Mucosa of descending colon (tissue), 3 donors: ENCODE measurements around the gene TVP23C. TPM values are rescaled to one million over a fixed set of nuclear protein-coding genes. Genes with fewer than 3 reads are reported as not detected.

Experiments
- ATAC-seq: fragments of 200-7000 bp; cut with Tn5 transposase; one replicate; pipeline ENCODE4 v1.9.1; 2020; ENCODE audit warnings: mild to moderate bottlenecking, moderate library complexity
- DNase-seq, 3 donors: peaks; one replicate each; pipeline ENCODE4 v3.0.0-alpha.2; 2020
- H3K36me3 ChIP-seq: fragments of 200-600 bp; one replicate; pipeline ENCODE4 v1.8.0; 2021; ENCODE audit warnings: low read depth, mild to moderate bottlenecking
- H3K4me1 ChIP-seq: fragments of 200-600 bp; one replicate; pipeline ENCODE4 v1.8.0; 2021; ENCODE audit warnings: low read depth, mild to moderate bottlenecking
- H3K4me3 ChIP-seq: fragments of 200-600 bp; one replicate; pipeline ENCODE4 v1.8.0; 2021; ENCODE audit warnings: mild to moderate bottlenecking
- H3K9me3 ChIP-seq: fragments of 200-600 bp; one replicate; pipeline ENCODE4 v1.8.0; 2021; ENCODE audit warnings: mild to moderate bottlenecking
- CTCF ChIP-seq: fragments of 200-600 bp; IDR thresholded peaks from one replicate; pipeline ENCODE4 v1.8.0; 2022; ENCODE audit warnings: antibody characterized with exemption, mild to moderate bottlenecking
- intact Hi-C, 2 donors: fragments of 100-400 bp; cut with DNase I in 1 of 2; cut with micrococcal nuclease in 1 of 2; formaldehyde crosslinking; loops; one replicate each; pipeline versions ENCODE4 v1.11.0 to v1.11.1; 2022; cut with DNase I, micrococcal nuclease
- total RNA-seq, 3 donors: library from RNA; stranded (reverse); fragmentation: NEBNext Ultra II Directional in 2 of 3; extraction: Animal tissue kit (Norgen Biotek cat#: 25700) in 2 of 3; gene quantifications; one replicate each; pipeline versions ENCODE4 v1.2.1 to v1.2.4, GENCODE V29; 2021 to 2023
- donor health status: DM: no; HTN: no; CAD: no; lungs with moderate emphysema.
- donor health status: DM: no; HTN: no; CAD: no.
- donor health status: DM: no; HTN: yes; CAD: no.

TVP23C gene
- total RNA-seq, 3 donors from 2014 or later: 9.7 to 25.0 (median 14.0) TPM

DNA sequence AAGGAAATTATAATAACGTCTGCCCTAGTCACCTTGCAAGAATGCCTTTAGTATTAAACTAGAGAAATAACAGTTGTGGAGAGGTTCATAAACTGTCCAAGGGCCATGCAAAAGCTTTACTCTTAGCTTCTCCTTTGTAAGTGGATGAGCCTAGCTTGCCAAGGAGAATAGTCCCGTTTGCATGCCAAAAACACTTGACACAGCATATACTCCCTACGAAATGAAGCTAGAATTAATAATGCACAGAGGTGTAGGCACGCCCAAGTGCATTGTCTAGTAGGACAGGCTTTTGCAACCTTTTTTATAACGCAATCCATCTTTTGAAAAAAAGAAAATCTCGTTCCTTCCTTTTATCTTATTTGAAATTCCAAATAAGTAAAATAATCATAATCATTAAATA is 83.1 kb downstream of the TVP23C start:
- ATAC-seq: no peak

GRCh38 chr17:15479703-15480102 is 83.6 kb downstream of the TVP23C start:
- no peak for TF ChIP-seq CTCF
- DNase-seq (no peak), ATAC-seq (peak; percentile 49)

More for the DNA sequence above, 83.1 kb downstream of the TVP23C start:
- no peaks in the 10 kb centered on the region for H3K36me3 ChIP-seq
- H3K9me3 ChIP-seq: no peaks in the 10 kb centered on the region
- no peak overlapping the region for H3K4me3 ChIP-seq
- no peak for TF ChIP-seq CTCF
- DNase-seq: no peak
- intact Hi-C loops: no loop called here
- no peaks in the 10 kb centered on the region for H3K4me1 ChIP-seq

DNA sequence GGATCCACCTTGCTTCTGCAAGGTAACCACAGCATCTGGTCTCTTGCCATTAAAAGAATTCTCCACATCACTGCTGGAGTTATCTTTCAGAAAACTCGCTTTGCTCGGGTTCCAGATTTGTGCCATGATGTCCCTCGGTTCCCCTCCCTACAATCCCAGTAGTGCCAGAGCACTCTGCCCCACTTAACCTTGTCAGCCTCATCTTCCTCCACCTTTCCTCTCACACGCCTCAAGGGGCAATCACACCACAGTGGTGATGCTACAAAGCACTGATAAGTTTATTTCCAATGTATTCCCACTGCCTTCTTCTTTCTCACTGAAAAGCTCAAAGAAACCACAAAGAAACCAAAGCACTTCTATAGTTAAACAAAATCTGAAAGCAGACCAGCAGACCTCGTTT is 84.4 kb downstream of the TVP23C start:
- DNase-seq (no peak), ATAC-seq (no peak)
- no peaks in the 10 kb centered on the region for H3K36me3 ChIP-seq
- intact Hi-C loops: no loop called here
- no peak overlapping the region for H3K4me3 ChIP-seq
- peaks cover 3% of the 10 kb centered on the region for H3K4me1 ChIP-seq
- no peak for TF ChIP-seq CTCF
- H3K9me3 ChIP-seq: no peaks in the 10 kb centered on the region

More at GRCh38 chr17:15479703-15480102, 83.6 kb downstream of the TVP23C start:
- H3K4me1 ChIP-seq: no peaks in the 10 kb centered on the region
- no peak overlapping the region for H3K4me3 ChIP-seq
- intact Hi-C loops: no loop called here
- H3K36me3 ChIP-seq: no peaks in the 10 kb centered on the region
- no peaks in the 10 kb centered on the region for H3K9me3 ChIP-seq

GRCh38 chr17:15475631-15476354 is 87.5 kb downstream of the TVP23C start:
- H3K36me3 ChIP-seq: no peaks in the 10 kb centered on the region
- no peak overlapping the region for H3K4me3 ChIP-seq
- no peaks in the 10 kb centered on the region for H3K9me3 ChIP-seq
- intact Hi-C loops: no loop called here
- H3K4me1 ChIP-seq: peaks cover 13% of the 10 kb centered on the region
- TF ChIP-seq CTCF: no peak
- ATAC-seq (no peak), DNase-seq (no peak)

DNA sequence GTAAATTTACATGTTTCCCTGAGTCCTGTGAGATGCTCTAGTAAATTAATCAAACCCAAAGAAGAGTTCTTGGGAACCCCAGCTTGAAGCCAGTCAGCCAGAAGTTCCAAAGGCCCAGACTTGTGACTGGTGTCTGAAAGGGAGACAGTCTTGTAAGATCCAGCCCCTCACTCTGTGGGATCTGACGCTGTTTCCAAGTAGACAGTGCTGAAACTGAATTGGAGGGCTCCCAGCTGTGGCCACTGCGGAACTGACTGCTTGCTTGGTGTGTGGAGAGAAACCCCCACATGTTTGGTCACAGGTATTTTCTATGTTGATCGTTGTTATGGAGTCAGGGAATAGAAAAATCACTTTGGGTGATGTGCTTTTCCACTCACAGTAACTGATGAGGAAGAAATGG is 90.4 kb downstream of the TVP23C start:
- Histone ChIP-seq H3K4me1 (peaks cover 22% of the 10 kb centered on the region), H3K36me3 (no peaks in the 10 kb centered on the region), H3K9me3 (no peaks in the 10 kb centered on the region), H3K4me3 (no peak overlapping the region)
- no peak for TF ChIP-seq CTCF
- DNase-seq (no peak), ATAC-seq (no peak)
- intact Hi-C loops: no loop called here
